Left renal pelvis (tissue), 4 donors: ENCODE results near the gene CELA2A. TPM values are rescaled to one million over a fixed set of nuclear protein-coding genes. Genes with fewer than 3 reads are reported as not detected.

ENCODE experiments used
- DNase-seq, 4 donors: peaks; one replicate each; pipeline ENCODE4 v3.0.0-alpha.2; 2013; ENCODE audit warnings: low read depth in 4 of 4, low spot score in 3 of 4
- polyA plus RNA-seq, 4 donors: library from polyadenylated mRNA; unstranded; fragments of 120-200 nt; gene quantifications; one replicate each; pipeline ENCODE4 v1.2.1, GENCODE V29; 2013; ENCODE audit not compliant: insufficient read length in 4 of 4

CELA2A gene
- polyA plus RNA-seq, result not detected

DNA sequence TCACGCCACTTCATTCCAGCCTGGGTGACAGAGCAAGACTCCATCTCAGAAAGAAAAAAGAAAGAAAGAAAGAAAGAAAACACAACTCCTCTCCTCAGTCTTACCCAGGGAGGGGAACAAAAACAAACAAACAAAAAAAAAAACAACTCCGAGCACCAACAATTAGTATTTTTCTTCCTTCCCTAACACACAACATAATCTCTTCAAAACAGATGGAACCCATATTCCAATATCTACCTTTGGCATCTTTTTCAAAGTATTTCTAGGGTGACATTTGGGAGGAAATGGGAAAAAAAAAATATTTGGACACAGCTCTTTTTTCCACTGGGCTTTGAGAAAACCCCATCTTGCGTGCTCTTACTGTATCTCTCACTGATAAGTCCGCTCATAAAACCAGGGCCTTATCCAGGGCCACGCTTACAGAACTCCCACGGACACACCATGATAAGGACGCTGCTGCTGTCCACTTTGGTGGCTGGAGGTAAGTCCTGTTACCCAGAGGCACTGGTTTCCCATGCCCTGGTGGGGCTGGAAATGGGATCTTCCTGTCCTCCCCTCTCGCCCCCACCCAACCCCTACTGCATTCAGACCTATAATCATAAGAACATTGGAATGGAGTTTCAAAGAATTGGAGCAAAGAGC, at the start of gene CELA2A:
Gene CELA2A (plus strand): TSS at position 420 of the 642 bp plus-strand sequence. CDS start 22 bp downstream, at position 442.
- DNase-seq, result no peak

DNA sequence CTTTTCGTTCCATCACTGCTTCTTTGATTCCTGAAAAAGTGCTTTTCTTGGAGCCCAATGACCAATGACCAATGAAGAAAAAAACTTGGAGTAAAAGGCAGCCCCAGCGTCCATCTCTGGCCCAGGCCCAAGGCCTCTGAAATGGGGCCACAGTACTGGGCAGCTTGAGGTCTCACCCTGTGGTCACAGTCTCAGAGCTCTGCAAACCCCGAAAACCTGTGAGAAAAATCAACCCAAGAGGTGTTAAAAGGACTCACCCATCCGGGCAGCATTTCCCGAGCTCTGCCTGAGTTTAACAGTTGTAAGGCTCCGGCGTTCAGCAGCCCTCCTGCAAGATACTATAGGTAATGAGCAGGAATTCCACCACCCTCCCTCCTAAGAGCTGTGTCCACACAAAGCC, 49.0 kb upstream of the CELA2A start:
- no peak for DNase-seq

DNA sequence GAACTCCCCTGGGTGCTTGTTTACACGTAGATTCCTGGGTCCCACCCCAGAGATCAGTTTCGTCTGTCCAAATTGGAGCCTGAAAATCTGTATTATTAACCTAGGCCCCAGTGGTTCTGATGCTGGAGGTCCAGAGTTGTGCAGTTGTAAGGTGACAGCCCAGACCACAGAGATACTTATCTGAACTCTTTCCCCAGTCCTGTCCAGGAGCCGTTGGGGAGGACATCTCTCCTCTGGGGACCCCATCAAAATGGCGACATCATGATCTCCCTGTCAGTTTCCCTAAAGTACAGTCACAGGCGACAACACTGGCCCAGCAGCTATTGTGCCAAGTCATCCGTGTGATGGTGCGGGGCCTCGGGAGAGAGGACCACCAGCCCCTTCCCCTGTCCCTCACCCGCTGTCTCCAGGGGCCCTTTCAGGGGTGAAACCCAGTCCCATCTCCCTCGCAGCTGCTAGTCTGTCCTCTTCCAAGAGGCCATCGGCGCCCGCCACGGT, 47.6 kb upstream of the CELA2A start:
- DNase-seq, result no peak

GRCh38 chr1:15409388-15410222, 46.9 kb upstream of the CELA2A start, which contains the start of gene EFHD2:
Gene EFHD2, plus strand, starts transcription at chr1:15409888. Its CDS starts 84 bp downstream, at chr1:15409972.
- peak in 3 of 4 donors; percentile 66 to 75 (median 72) for DNase-seq

GRCh38 chr1:15410223-15410883, 46.2 kb upstream of the CELA2A start:
- DNase-seq, result no peak

DNA sequence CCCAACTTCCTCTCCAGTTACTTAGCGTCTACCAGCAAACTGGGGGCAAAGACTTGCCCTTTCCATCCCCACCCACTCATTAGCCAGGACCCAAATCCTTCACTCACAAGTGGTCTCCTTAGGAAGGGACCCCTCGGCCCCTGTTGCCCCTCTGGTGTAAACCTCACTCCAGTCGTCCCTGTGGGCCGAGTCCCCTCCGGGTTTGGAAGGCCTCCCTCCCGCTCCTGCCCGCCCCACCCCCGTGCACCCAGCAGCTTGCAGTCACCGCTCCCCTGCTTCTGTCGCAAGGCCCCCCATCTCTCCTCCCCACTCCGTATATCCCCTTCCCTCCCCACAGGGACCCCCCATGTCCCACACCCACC, 45.7 kb upstream of the CELA2A start:
- no peak for DNase-seq

DNA sequence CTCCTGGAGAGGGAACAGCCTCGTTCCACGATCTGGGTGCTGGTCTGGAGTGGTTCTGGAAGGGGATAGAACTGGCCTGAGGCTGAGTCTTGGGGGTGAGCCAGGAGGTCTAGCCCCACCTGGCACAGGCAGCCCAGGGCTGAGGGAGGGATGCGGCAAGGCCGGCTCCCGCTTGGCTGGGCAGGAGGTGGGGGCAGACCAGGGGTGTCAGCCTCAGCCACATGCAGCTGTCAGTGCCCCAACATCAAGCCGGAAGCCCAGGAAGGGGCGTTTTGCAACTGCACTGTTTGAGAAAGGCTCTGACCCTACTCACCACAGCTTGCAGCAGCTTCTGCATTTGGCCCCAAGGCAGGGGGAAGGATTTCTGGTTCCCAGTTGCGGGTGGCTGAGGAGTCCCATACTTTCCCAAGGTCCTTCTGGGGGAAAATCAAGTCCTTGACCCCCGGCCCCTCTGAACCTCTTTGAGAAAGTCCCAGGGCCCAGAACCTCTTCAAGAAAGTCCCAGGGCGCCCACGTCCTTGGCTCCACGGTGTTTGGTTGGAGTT, 44.9 kb upstream of the CELA2A start:
- no peak for DNase-seq

GRCh38 chr1:15412175-15412800, 44.2 kb upstream of the CELA2A start:
- DNase-seq, result no peak

DNA sequence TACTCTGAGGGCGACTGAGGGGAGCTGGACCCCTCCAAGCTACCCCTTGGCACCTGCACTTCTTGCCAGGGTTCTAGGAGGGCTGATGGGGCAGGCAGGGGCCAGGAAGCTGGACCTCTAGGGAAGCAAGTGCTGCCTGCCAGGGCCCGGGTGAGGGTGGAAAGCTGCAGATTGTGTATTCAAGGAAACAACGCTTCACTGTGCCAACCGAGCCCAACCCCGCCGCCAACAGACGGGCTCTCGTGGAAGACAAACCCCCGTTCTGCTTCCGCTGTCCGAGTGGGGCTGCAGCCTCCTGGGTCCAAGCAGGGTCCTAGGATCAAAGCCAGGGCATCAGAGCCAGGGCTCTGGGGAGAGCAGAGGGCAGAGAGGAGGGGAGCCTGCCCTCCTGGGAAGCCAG, 43.7 kb upstream of the CELA2A start:
- no peak for DNase-seq

DNA sequence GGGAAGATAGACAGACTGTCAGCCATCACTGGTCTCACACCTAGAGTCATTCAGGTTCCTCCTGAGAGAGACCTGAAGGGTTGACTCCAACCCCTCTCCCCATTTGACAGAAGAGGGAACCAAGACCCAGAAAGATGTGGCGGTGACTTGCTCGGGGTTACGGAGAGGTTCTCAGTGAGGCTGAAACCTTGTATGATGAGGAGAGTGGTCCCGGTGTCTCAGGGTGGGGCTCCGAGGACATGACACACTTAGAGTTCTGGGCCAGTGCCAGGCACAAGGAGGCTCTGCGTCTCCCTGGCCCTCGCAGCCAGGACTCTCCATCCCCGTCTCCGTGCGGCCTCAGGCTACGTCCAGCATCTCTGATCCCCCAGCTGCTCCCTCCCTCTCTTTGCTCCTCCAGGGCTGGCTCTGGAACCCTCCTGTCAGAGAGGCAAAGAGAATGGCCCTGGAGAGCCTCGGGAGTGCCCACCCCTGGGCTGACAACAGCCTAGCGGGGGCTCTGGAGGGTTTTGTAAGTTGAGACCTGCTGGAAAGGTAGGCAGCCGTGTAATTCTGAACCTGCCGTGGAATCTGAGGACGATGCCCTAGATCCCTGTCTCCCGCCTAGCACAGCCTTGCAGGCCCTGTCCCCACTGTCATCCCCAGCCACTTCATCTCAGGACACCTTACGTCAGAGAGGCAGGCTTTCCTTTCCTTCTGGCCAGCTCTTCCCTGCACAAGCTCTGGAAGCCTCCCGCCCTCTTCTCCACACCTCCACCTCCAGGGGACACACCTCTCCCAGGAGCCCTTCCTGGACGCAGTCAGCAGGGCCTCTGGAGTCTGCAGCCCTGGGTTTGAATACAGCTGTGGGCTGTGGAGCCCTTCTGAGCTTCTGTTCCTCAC, 42.7 kb upstream of the CELA2A start:
- DNase-seq, result no peak

GRCh38 chr1:15414445-15414983, 42.0 kb upstream of the CELA2A start:
- DNase-seq, result no peak

- DNase-seq, result no peak
These were observed 39.2 kb upstream of the CELA2A start for GRCh38 chr1:15417059-15417934.

DNA sequence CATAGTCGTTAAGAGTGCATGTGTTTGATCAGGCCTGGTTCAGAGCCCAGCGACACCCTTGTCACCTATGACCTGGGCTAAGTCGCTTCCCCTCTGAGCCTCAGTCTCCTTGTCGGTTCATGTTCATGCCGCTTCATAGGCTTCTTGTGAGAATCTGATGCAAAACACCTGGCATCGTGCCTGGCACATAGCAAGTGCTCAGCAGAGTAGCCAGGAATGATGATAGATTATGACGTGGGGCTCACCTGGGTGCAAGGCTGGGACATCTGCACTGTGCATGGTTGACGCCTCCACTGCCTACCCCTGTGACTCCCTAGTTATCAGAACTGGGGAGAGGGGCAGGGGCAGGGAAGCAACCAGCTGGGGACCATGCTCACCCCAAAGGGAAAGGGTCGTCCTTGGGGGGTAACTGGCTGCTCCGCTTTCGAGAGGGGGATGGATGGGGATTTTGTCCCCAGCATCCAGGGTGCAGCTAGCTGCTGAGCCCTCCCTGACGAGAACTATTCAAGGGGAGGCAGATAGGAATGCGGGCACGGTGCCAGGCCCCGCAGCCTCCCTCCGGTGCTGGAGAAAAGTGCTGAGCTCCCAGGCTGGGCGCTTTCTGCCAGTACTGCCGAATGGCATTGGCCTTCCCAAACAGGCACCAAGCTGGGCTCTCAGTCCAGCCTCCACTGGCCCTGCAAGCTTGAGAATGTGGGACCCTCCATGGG, 37.6 kb upstream of the CELA2A start:
- no peak for DNase-seq

- DNase-seq, result no peak
These were observed 35.6 kb upstream of the CELA2A start for GRCh38 chr1:15420853-15421465.

- no peak for DNase-seq
These were observed 33.7 kb upstream of the CELA2A start for GRCh38 chr1:15422871-15423270.

DNA sequence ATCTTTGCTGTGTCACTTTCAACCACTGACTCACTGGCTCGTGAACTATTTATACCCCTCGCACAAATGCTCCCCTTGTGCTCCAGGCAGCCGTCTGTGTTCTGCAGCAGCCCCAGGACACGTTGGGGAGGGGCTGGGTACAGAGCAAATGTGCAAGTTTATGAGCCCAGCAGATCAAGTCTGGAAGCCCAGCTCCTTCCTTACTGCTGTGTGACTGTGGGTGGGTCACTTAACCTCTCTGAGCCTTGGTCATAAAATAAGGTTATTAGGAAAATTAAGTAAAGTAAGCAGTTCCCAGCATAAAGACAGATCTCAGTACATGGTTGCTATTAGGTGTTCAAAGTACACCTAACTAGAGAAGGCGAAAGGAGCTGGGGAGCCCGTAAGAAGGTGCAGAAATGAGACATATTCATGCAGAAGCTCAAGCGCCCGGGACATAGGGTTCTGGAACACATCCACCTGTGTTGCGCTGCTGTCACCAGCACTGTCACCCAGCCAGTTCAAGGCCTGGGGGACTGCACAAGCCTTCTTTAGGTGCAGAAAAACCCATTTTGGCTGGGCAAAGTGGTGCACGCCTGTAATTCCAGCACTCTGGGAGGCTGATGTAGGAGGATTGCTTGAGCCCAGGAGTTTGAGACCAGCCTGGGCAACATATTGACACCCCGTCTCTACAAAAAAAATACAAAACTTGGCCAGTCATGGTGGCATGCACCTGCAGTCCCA, 33.0 kb upstream of the CELA2A start:
- DNase-seq, result no peak
